WERI-Rb-1 (cell line): ENCODE data around the gene TLL1.

Experiments
- DNase-seq: peaks from one replicate; pipeline ENCODE4 v3.0.0-alpha.2; 2020
- H3K27ac ChIP-seq: fragments of 250-450 bp; sonication (Bioruptor Pico); 2 replicates; pipeline ENCODE4 v1.5.1; 2020; ENCODE audit warnings: mild to moderate bottlenecking, moderate library complexity
- H3K27me3 ChIP-seq: fragments of 250-450 bp; sonication (Bioruptor Pico); 2 replicates; pipeline ENCODE4 v1.5.1; 2021; ENCODE audit warnings: mild to moderate bottlenecking, low read depth, moderate library complexity; ENCODE audit not compliant: insufficient read depth, severe bottlenecking
- H3K36me3 ChIP-seq: fragments of 250-450 bp; sonication (Bioruptor Pico); 2 replicates; pipeline ENCODE4 v1.5.1; 2020; ENCODE audit warnings: mild to moderate bottlenecking, moderate library complexity
- H3K4me3 ChIP-seq: 2 replicates; pipeline ENCODE4 v1.5.1; 2011; ENCODE audit warnings: low read depth, mild to moderate bottlenecking, control low read depth, low read length
- H3K9me3 ChIP-seq: fragments of 250-450 bp; sonication (Bioruptor Pico); 2 replicates; pipeline ENCODE4 v1.5.1; 2021; ENCODE audit warnings: mild to moderate bottlenecking, moderate library complexity; ENCODE audit not compliant: severe bottlenecking
- TF ChIP-seq, protein P1 (sequence below): IDR thresholded peaks from 2 replicates; pipeline ENCODE4 v1.5.1; 2011; ENCODE audit warnings: low read depth, mild to moderate bottlenecking, control low read depth, inconsistent platforms, low read length

TLL1 gene

GRCh38 chr4:165861363-165861762 is 11.7 kb upstream of the TLL1 start:
- Histone ChIP-seq H3K27me3 (no peaks in the 10 kb centered on the region), H3K9me3 (no peaks in the 10 kb centered on the region), H3K36me3 (no peaks in the 10 kb centered on the region), H3K27ac (no peak overlapping the region), H3K4me3 (no peak overlapping the region)
- DNase-seq, result no peak
- TF ChIP-seq, protein P1, sequence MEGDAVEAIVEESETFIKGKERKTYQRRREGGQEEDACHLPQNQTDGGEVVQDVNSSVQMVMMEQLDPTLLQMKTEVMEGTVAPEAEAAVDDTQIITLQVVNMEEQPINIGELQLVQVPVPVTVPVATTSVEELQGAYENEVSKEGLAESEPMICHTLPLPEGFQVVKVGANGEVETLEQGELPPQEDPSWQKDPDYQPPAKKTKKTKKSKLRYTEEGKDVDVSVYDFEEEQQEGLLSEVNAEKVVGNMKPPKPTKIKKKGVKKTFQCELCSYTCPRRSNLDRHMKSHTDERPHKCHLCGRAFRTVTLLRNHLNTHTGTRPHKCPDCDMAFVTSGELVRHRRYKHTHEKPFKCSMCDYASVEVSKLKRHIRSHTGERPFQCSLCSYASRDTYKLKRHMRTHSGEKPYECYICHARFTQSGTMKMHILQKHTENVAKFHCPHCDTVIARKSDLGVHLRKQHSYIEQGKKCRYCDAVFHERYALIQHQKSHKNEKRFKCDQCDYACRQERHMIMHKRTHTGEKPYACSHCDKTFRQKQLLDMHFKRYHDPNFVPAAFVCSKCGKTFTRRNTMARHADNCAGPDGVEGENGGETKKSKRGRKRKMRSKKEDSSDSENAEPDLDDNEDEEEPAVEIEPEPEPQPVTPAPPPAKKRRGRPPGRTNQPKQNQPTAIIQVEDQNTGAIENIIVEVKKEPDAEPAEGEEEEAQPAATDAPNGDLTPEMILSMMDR, result no peak

GRCh38 chr4:165864271-165864670 is 8.8 kb upstream of the TLL1 start:
- no peak overlapping the region for H3K27ac ChIP-seq
- H3K27me3 ChIP-seq, result no peaks in the 10 kb centered on the region
- H3K9me3 ChIP-seq, result no peaks in the 10 kb centered on the region

DNA sequence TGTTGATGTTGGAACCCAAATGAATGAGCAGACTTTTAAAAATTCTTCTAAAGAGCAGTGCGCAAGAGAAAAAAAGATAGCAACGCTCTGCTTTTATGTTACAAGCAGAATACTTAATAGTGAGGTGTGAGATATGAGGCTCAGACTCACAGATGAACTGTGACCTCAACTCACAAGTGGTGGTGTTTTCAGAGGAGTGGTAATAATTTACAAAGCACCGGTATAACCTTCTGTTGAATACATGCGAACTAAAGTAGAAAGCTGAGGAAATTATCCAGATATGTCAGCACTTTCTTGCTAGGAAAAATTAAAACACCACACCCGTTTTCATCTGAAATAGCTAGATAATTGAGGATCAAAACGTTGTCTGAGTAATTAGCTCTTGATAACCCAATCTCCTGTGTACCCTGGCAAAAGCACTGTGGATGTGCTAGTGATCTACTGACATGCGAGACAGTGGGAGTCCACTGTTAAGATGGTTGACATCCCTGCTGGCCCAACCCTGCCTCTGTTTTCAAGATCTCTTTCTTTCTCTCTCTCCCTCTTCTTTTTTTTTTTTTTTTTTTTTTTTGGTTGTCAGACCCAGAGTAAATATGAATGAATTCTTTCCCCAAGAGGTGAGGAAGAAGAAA is 6.9 kb upstream of the TLL1 start:
- Histone ChIP-seq H3K36me3 (no peaks in the 10 kb centered on the region), H3K4me3 (no peak overlapping the region), H3K9me3 (no peaks in the 10 kb centered on the region), H3K27ac (no peak overlapping the region), H3K27me3 (no peaks in the 10 kb centered on the region)
- DNase-seq, result no peak
- TF ChIP-seq, protein P1, result no peak

More at GRCh38 chr4:165864271-165864670, 8.8 kb upstream of the TLL1 start:
- no peak for DNase-seq
- H3K4me3 ChIP-seq, result no peak overlapping the region
- TF ChIP-seq, protein P1, result no peak
- no peaks in the 10 kb centered on the region for H3K36me3 ChIP-seq

DNA sequence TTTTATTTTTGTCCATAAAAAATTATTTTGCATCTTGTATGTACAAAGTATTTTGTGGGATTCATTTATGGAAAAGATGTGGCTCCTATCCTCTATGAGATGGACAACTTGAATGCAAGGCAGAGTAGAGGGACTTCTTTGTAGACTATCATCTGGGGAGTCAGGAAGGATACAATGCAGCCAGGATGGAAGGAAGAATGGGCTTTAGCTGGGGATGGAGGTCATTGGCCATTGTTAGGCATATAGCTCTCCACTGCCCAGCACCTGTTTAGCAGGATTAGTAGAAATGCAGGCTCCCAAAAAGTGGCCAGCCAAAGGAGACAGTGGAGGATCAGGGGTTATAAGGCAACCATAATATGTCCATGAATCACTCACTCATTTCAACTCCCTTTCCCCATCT is 5.1 kb upstream of the TLL1 start:
- Histone ChIP-seq H3K27ac (no peak overlapping the region), H3K36me3 (no peaks in the 10 kb centered on the region), H3K4me3 (no peak overlapping the region), H3K27me3 (peaks cover 7% of the 10 kb centered on the region), H3K9me3 (no peaks in the 10 kb centered on the region)
- no peak for DNase-seq
- TF ChIP-seq, protein P1, result no peak

DNA sequence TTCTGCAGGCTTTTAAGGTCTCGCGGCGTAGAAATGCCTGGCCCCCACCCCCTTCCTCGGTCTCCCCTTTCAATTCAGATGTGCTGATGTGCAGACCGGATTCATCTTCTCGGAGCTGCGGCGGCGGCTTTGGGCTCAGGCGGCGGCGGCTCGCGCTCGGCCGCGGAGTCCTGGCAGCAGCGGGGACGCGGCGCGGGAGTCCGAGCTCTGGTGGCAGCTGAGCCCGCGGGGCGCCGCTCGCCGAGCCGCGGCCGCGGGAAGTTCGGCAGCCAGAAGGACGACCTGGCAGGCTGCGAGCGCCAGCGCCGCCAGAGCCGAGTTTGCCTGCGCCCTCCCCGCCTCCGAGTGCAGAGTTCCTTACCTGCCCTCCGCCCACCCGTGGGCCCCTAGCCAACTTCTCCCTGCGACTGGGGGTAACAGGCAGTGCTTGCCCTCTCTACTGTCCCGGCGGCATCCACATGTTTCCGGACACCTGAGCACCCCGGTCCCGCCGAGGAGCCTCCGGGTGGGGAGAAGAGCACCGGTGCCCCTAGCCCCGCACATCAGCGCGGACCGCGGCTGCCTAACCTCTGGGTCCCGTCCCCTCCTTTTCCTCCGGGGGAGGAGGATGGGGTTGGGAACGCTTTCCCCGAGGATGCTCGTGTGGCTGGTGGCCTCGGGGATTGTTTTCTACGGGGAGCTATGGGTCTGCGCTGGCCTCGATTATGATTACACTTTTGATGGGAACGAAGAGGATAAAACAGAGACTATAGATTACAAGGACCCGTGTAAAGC is 448 bp downstream of the TLL1 start:
- H3K36me3 ChIP-seq, result no peaks in the 10 kb centered on the region
- DNase-seq, result peak; percentile 55
- peak overlapping the region; percentile 51 for H3K4me3 ChIP-seq
- H3K27me3 ChIP-seq, result peaks cover 38% of the 10 kb centered on the region
- no peak overlapping the region for H3K27ac ChIP-seq
- H3K9me3 ChIP-seq, result no peaks in the 10 kb centered on the region
- TF ChIP-seq, protein P1, result no peak
